GM20431 (cell line): ENCODE results near the gene SNAPIN.

Experiments
- in situ Hi-C: fragments of 300-500 bp; cut with MseI, MboI; formaldehyde crosslinking; loops from one replicate; pipeline ENCODE4 v1.15.0; 2020; ENCODE audit warnings: low sequenced_read_pairs; ENCODE audit not compliant: unreplicated experiment

SNAPIN gene

DNA sequence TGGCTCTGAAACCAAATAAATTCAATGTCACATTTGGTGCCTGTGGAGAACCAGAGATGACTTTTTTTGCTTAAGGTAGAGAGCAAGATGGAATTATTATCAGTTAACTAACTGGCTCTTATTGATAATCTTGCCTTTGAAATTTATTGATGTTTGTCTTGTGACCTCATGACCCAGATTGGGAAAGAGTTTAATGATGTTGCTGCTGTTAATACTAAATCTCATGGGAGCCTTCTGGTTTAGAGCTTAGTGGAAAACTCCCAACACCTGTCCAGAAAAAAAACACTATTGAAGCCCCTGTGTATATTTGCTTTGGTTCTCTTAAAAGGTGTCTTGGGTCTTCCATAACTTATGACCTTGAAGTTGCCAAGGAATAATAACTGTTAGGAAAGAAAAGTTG lies 14.7 kb upstream of the SNAPIN start:
- in situ Hi-C loops, result no loop called here

- in situ Hi-C loops, result no loop called here
Observed at GRCh38 chr1:153646672-153647345, 11.7 kb upstream of the SNAPIN start.

- in situ Hi-C loops, result no loop called here
Observed at GRCh38 chr1:153647346-153647714, 11.2 kb upstream of the SNAPIN start.

- in situ Hi-C loops, result no loop called here
Observed at GRCh38 chr1:153648000-153648643, 10.4 kb upstream of the SNAPIN start.

DNA sequence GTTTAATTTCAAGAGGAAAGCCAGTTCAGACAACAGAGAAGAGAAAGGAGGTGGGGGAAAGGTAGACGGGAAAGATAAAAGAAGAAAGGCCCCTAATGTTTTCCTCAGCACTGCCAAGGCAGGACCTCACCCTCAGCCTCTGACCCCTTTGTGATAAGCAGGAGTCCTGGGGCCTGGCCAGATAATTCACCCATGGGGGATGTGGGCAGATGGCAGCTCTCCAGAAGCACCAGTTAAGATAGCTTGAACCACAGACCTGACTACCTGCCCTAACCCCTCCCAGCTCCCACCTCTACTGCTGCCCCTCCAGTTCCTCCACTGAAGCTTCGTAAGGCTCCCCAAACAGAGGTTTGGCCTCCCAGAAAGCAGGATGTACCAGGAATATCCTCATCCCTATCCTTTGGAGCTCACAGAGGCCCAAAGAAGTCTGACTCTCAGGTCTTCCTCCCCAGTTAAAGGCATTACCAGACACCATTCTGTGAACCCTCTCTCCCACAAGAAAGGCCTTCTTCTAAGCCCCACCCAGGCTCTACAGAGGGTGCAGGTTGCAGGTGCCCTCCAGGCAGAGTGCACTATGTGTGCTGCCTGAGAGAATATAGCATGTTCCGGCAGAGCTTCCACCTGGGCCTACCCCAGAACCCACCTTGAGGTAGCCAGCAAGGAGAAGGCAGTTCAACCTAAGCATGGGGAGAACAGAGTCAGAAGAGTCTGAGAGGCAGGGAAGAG lies 9.2 kb upstream of the SNAPIN start:
- in situ Hi-C loops, result no loop called here

DNA sequence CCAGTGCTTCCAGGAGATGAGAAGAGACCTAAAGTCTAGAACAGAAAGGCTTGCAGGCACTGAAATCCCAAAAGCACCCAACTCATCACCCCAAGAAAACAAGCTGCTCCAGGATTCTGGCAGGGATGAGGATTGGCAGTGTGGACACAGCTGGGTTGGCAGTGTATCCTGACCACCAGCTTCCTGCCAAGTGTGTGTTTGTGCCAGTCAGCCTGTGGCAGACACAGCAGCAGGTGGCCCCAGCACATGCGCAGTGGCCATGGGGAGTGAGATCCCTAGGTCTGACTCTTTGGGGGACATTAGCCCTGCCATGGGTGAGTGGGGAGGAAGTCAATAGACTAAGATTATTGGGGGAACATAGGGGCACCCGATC lies 8.7 kb upstream of the SNAPIN start:
- in situ Hi-C loops, result loop anchor here (25.0 kb wide), 1 partner anchor 337 kb away; the partner anchor contains the start of genes JTB, RAB13 and RPS27

GRCh38 chr1:153651771-153652170 lies 6.7 kb upstream of the SNAPIN start:
- in situ Hi-C loops, result loop anchor here (25.0 kb wide), 1 partner anchor 336 kb away; the partner anchor contains the start of genes JTB, RAB13 and RPS27

GRCh38 chr1:153652805-153653500 lies 5.5 kb upstream of the SNAPIN start:
- in situ Hi-C loops, result loop anchor here (25.0 kb wide), 1 partner anchor 334 kb away; the partner anchor contains the start of genes JTB, RAB13 and RPS27

GRCh38 chr1:153655333-153655732 lies 3.2 kb upstream of the SNAPIN start:
- in situ Hi-C loops, result loop anchor here (25.0 kb wide), 1 partner anchor 332 kb away; the partner anchor contains the start of genes JTB, RAB13 and RPS27

GRCh38 chr1:153659175-153659534 lies 652 bp downstream of the SNAPIN start:
- in situ Hi-C loops, result loop anchor here (25.0 kb wide), 1 partner anchor 328 kb away; the partner anchor contains the start of genes JTB, RAB13 and RPS27

DNA sequence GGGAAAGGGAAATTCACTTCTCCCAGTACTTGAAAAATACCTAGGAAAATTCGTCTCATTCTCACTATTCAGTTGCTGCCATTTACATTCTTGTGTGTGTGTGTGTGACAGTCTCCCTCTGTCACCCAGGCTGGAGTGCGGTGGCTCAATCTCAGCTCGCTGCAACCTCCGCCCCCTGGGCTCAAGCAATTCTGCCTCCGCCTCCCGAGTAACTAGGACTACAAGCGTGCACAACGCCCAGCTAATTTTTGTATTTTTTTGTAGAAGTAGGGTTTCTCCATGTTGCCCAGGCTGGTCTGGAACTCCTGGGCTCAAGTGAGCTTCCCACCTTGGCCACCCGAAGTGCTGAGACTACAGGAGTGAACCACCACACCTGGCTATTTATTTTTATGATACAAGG lies 1.2 kb downstream of the SNAPIN start:
- in situ Hi-C loops, result loop anchor here (25.0 kb wide), 1 partner anchor 328 kb away; the partner anchor contains the start of genes JTB, RAB13 and RPS27

- in situ Hi-C loops, result loop anchor here (25.0 kb wide), 1 partner anchor 326 kb away; the partner anchor contains the start of genes JTB, RAB13 and RPS27
Observed at GRCh38 chr1:153661111-153661708, 2.7 kb downstream of the SNAPIN start.

DNA sequence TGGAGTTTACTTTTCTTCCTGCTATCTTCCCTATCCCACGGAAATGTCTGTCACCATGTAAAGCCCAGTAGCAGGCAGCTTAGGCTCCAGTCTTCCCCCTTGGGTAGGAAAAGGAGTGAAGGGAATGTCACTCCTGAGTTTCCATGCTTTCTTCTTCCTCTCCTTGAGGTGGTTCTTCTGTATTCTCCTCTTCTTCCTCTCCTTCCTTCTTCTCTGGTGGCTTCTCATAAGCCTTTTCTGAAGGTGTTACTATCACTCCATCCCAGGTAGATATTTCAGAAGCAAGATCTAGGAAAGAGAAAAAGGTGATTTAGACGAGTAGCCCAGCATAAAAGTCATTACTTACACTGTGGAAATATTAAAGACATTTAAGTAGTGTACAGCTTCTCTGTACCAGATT lies 3.8 kb downstream of the SNAPIN start:
- in situ Hi-C loops, result loop anchor here (25.0 kb wide), 1 partner anchor 325 kb away; the partner anchor contains the start of genes JTB, RAB13 and RPS27

DNA sequence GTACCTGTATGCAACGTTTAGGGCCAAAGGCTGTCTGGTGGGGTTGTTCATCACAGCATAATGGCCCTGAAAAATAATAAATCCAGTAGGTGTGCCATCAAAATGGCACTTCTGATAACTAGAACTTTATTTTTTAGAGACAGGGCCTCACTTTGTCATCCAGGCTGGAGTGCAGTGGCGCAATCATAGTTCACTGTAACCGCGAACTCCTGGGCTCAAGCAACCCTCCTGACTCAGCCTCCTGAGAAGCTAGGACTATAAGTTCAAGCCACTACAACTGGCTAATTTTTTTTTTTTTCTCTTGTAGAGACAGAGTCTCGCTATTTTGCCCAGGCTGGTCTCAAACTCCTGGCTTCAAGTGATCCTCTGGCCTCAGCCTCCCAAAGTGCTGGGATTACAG lies 4.7 kb downstream of the SNAPIN start:
- in situ Hi-C loops, result loop anchor here (25.0 kb wide), 1 partner anchor 324 kb away; the partner anchor contains the start of genes JTB, RAB13 and RPS27

DNA sequence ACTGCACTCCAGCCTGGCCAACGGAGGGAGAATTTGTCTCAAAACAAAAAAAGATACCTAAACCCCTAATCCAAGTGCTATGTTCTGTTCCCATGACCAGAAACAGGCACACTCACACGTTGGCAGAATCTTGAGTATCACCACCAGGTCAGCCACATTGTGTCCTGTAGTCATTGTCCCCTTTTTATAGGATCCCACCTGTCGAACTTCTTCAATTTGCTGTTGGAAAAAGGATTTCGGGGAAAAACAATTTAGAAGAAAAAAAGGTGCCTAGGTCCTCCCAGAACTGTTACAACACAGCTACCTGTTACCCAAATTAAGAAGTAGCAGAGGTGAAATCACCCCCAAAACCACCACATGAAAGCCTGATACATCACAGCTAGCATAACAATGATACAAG lies 8.9 kb downstream of the SNAPIN start:
- in situ Hi-C loops, result loop anchor here (25.0 kb wide), 1 partner anchor 320 kb away; the partner anchor contains the start of genes JTB, RAB13 and RPS27

DNA sequence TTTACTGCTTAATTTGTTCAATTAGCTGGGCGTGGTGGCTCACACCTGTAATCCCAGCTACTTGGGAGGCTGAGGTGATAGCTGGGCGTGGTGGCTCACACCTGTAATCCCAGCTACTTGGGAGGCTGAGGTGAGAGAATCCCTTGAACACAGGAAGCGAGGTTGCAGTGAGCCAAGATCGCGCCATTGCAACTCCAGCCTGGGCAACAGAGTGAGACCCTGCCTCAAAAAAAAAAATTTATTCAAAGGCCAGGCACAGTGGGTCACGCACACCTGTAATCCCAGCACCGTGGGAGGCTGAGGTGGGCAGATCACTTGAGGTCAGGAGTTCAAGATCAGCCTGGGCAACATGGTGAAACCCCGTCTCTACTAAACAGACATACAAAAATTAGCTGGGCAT lies 10.2 kb downstream of the SNAPIN start:
- in situ Hi-C loops, result loop anchor here (25.0 kb wide), 1 partner anchor 319 kb away; the partner anchor contains the start of genes JTB, RAB13 and RPS27

GRCh38 chr1:153669606-153670005 lies 11.1 kb downstream of the SNAPIN start:
- in situ Hi-C loops, result loop anchor here (10.0 to 25.0 kb wide), 2 partner anchors 75 to 318 kb away; partner anchors contain the start of genes JTB, RAB13 and RPS27

DNA sequence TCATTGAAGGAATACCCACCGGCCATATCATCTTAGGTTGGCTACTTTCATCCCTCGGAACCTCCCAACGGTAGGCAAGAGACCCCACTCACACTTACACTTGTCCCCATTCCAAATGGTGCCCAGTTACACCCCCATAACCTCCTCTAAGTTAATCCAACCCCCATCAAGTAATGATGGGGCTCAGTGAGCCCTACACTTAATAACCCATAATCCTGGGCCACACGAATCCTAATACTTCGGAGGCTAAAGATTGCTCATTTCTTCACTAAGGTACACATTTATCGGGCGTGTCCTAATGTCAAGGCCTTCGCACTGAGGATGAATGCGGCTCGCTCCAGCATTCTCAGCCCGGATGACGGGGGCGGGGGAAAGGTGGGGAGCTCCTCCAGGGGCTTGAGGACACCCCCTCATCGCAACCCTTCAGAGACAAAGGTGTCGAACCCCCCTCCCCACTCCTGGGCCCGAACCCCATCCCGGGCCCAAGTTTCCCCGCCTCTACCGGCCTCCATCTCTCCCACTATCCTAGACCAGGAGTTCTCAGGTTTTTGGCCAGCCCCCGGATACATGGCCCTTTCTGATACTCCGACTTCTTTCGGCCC lies 11.9 kb downstream of the SNAPIN start:
- in situ Hi-C loops, result loop anchor here (10.0 to 25.0 kb wide), 2 partner anchors 74 to 317 kb away; partner anchors contain the start of genes JTB, RAB13 and RPS27
